ENCODE results near the gene SMPDL3B. TPM values are rescaled to one million over a fixed set of nuclear protein-coding genes. Genes with fewer than 3 reads are reported as not detected.

SMPDL3B gene
- 10 to 100 TPM; 11.5 to 15.0 (median 12.6) TPM for polyA plus RNA-seq (ENCODE audit: insufficient read length in 4 of 4)

- peak; percentile 27 to 54 (median 34) for DNase-seq (ENCODE audit: low read depth in 4 of 4, low spot score in 2 of 4)
Observed at GRCh38 chr1:27934818-27935549, at the start of gene SMPDL3B. Gene SMPDL3B, plus strand, starts transcription at chr1:27935000. Its CDS starts 184 bp downstream, at chr1:27935184.

- no peak for DNase-seq (ENCODE audit: low read depth in 4 of 4, low spot score in 2 of 4)
Observed at GRCh38 chr1:27885114-27885528, 49.7 kb upstream of the SMPDL3B start.

- DNase-seq (ENCODE audit: low read depth in 4 of 4, low spot score in 2 of 4) = no peak
Observed at GRCh38 chr1:27885621-27886352, 49.0 kb upstream of the SMPDL3B start.

GRCh38 chr1:27886353-27886679 is 48.5 kb upstream of the SMPDL3B start:
- no peak for DNase-seq (ENCODE audit: low read depth in 4 of 4, low spot score in 2 of 4)

GRCh38 chr1:27886744-27887143 is 48.1 kb upstream of the SMPDL3B start:
- DNase-seq (ENCODE audit: low read depth in 4 of 4, low spot score in 2 of 4) = no peak

GRCh38 chr1:27887215-27888021 is 47.4 kb upstream of the SMPDL3B start:
- no peak for DNase-seq (ENCODE audit: low read depth in 4 of 4, low spot score in 2 of 4)

- no peak for DNase-seq (ENCODE audit: low read depth in 4 of 4, low spot score in 2 of 4)
Observed at GRCh38 chr1:27889506-27889905, 45.3 kb upstream of the SMPDL3B start.

GRCh38 chr1:27891196-27891889 is 43.5 kb upstream of the SMPDL3B start:
- no peak for DNase-seq (ENCODE audit: low read depth in 4 of 4, low spot score in 2 of 4)

- no peak for DNase-seq (ENCODE audit: low read depth in 4 of 4, low spot score in 2 of 4)
Observed at GRCh38 chr1:27894521-27894920, 40.3 kb upstream of the SMPDL3B start.

GRCh38 chr1:27906759-27907158 is 28.0 kb upstream of the SMPDL3B start:
- DNase-seq (ENCODE audit: low read depth in 4 of 4, low spot score in 2 of 4) = no peak

- DNase-seq (ENCODE audit: low read depth in 4 of 4, low spot score in 2 of 4) = no peak
Observed at GRCh38 chr1:27912429-27912828, 22.4 kb upstream of the SMPDL3B start.

GRCh38 chr1:27915082-27915575 is 19.7 kb upstream of the SMPDL3B start:
- DNase-seq (ENCODE audit: low read depth in 4 of 4, low spot score in 2 of 4) = no peak

- DNase-seq (ENCODE audit: low read depth in 4 of 4, low spot score in 2 of 4) = no peak
Observed at GRCh38 chr1:27922272-27922671, 12.5 kb upstream of the SMPDL3B start.

GRCh38 chr1:27928216-27928954 is 6.4 kb upstream of the SMPDL3B start:
- no peak for DNase-seq (ENCODE audit: low read depth in 4 of 4, low spot score in 2 of 4)

GRCh38 chr1:27931184-27931583 is 3.6 kb upstream of the SMPDL3B start:
- DNase-seq (ENCODE audit: low read depth in 4 of 4, low spot score in 2 of 4) = no peak

GRCh38 chr1:27931759-27932158 is 3.0 kb upstream of the SMPDL3B start:
- DNase-seq (ENCODE audit: low read depth in 4 of 4, low spot score in 2 of 4) = no peak

GRCh38 chr1:27935721-27936120 is 921 bp downstream of the SMPDL3B start:
- no peak for DNase-seq (ENCODE audit: low read depth in 4 of 4, low spot score in 2 of 4)

- no peak for DNase-seq (ENCODE audit: low read depth in 4 of 4, low spot score in 2 of 4)
Observed at GRCh38 chr1:27936370-27936769, 1.6 kb downstream of the SMPDL3B start.

- DNase-seq (ENCODE audit: low read depth in 4 of 4, low spot score in 2 of 4) = no peak
Observed at GRCh38 chr1:27937524-27937836, 2.7 kb downstream of the SMPDL3B start.

GRCh38 chr1:27938488-27938887 is 3.7 kb downstream of the SMPDL3B start:
- no peak for DNase-seq (ENCODE audit: low read depth in 4 of 4, low spot score in 2 of 4)

Measured in left renal cortex interstitium (tissue), 4 donors.